SW480 (cell line): ENCODE measurements around the gene MPND.
"Not testable (repeated sequence)": the region's sequence is repeated elsewhere in the genome, so short reads cannot be mapped to it uniquely, and the experiment has no call there.

Source experiments
- DNase-seq: peaks from one replicate; pipeline ENCODE4 v3.0.0-alpha.2; 2016; ENCODE audit warnings: low spot score

MPND gene

GRCh38 chr19:4319067-4319718 lies 24.2 kb upstream of the MPND start:
- no peak for DNase-seq

- no peak for DNase-seq
These were observed 22.9 kb upstream of the MPND start for GRCh38 chr19:4320419-4320818.

- DNase-seq, result no peak
These were observed 20.3 kb upstream of the MPND start for GRCh38 chr19:4322942-4323665.

GRCh38 chr19:4323692-4324091 lies 19.7 kb upstream of the MPND start:
- DNase-seq, result no peak

- DNase-seq, result no peak
These were observed 19.1 kb upstream of the MPND start for GRCh38 chr19:4324228-4324627.

GRCh38 chr19:4326215-4326836 lies 17.0 kb upstream of the MPND start:
- DNase-seq, result no peak

- no peak for DNase-seq
These were observed 16.5 kb upstream of the MPND start for GRCh38 chr19:4326837-4327251.

GRCh38 chr19:4327252-4327876 lies 16.0 kb upstream of the MPND start:
- DNase-seq, result no peak

- DNase-seq, result no peak
These were observed 15.5 kb upstream of the MPND start for GRCh38 chr19:4327877-4328242.

GRCh38 chr19:4328243-4328990 lies 14.9 kb upstream of the MPND start:
- no peak for DNase-seq

GRCh38 chr19:4328991-4329681 lies 14.2 kb upstream of the MPND start:
- not testable (repeated sequence) for DNase-seq

- DNase-seq, result no peak
These were observed 13.5 kb upstream of the MPND start for GRCh38 chr19:4329858-4330257.

GRCh38 chr19:4334929-4335570 lies 8.3 kb upstream of the MPND start:
- DNase-seq, result no peak

- DNase-seq, result peak; percentile 36
These were observed 5.4 kb upstream of the MPND start for GRCh38 chr19:4337906-4338440.

GRCh38 chr19:4338441-4339355 lies 4.7 kb upstream of the MPND start, which contains the start of gene STAP2:
Gene STAP2 (minus strand): TSS chr19:4338827. CDS start chr19:4338753, 74 bp downstream.
- no peak for DNase-seq

- no peak for DNase-seq
These were observed 1.1 kb upstream of the MPND start for GRCh38 chr19:4342314-4342614.

GRCh38 chr19:4342615-4343369 lies 570 bp upstream of the MPND start:
- peak; percentile 100 for DNase-seq

GRCh38 chr19:4345342-4346019 lies 2.1 kb downstream of the MPND start:
- no peak for DNase-seq

GRCh38 chr19:4346020-4346383 lies 2.6 kb downstream of the MPND start:
- no peak for DNase-seq
